ENCODE results near the gene DDHD1. TPM values are rescaled to one million over a fixed set of nuclear protein-coding genes. Genes with fewer than 3 reads are reported as not detected.

Gene DDHD1
- total RNA-seq, 1 experiment from 2014 or later: 15.7 TPM

DNA sequence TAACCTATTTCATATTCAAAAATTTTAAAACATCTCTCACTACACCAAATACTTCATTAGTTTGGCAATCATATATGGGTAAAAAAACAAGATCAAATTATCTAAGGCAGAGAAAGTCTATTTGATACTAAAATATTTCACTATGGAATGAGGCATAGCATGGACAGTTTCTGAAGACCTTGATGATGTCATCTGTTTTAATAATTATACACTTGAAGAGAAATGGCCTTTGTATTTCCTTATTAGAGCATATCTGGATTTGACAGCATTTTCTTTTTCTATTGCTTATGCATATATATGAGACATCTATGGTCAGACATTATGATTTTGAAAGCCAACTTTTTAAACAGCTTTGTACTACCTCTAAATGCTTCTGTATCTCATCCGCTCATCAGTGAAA is 88.6 kb downstream of the DDHD1 start:
- WGBS (ENCODE audit: extremely low coverage, insufficient read length, low lambda C conversion rate): no CpG with 5 or more reads among the region's 1 CpG
- H3K79me1 ChIP-seq (ENCODE audit: insufficient read depth, low read depth, low read length, poor library complexity, severe bottlenecking): no peaks in the 10 kb centered on the region
- peaks cover 6 to 10% of the 10 kb centered on the region in 2 experiments for H3K4me1 Mint-ChIP-seq

More for the DNA sequence above, 88.6 kb downstream of the DDHD1 start:
- H3K27me3 ChIP-seq (ENCODE audit: insufficient read depth, low read length): no peaks in the 10 kb centered on the region
- no peaks in the 10 kb centered on the region for H3K9me3 Mint-ChIP-seq
- no peak for DNase-seq
- H3K23ac ChIP-seq (ENCODE audit: insufficient read length, low read depth, low read length): no peak overlapping the region
- no peaks in the 10 kb centered on the region for H3K27me3 Mint-ChIP-seq (ENCODE audit: low read depth)
- no peak overlapping the region for H3K27ac Mint-ChIP-seq
- no peak overlapping the region for H2BK20ac ChIP-seq (ENCODE audit: low read depth, low read length, poor library complexity, severe bottlenecking)
- no peak overlapping the region for H3K4me2 ChIP-seq (ENCODE audit: insufficient read depth, insufficient read length, low read length)
- H2BK15ac ChIP-seq (ENCODE audit: low read depth, low read length): no peak overlapping the region
- no peak overlapping the region for H3T11ph ChIP-seq (ENCODE audit: low read length)
- peaks cover 5 to 7% (median 6%) of the 10 kb centered on the region in 3 experiments; a peak in 5 of 7 replicates for H3K36me3 Mint-ChIP-seq (ENCODE audit: insufficient read depth in 1 of 3, low read depth in 3 of 3)
- H2BK5ac ChIP-seq (ENCODE audit: insufficient read length, low read length): no peak overlapping the region
- no peak overlapping the region for H2AK5ac ChIP-seq (ENCODE audit: insufficient read length, low read length)
- no peak overlapping the region for H3K14ac ChIP-seq (ENCODE audit: insufficient read depth, low read length)
- H3K56ac ChIP-seq (ENCODE audit: insufficient read length, low read depth, low read length): no peak overlapping the region
- no peak overlapping the region for H4K91ac ChIP-seq (ENCODE audit: insufficient read length, low read depth, low read length)
- no peak overlapping the region for H4K8ac ChIP-seq (replicated peaks; ENCODE audit: insufficient read length, low read depth, low read length)
- no peak overlapping the region for H3K9ac ChIP-seq (ENCODE audit: extremely low read depth, insufficient read length, low read length)
- no peaks in the 10 kb centered on the region for H3K9me3 ChIP-seq (ENCODE audit: control insufficient read depth, low read depth, low read length)
- H3K23me2 ChIP-seq (ENCODE audit: insufficient read length, low read depth, low read length, poor library complexity, severe bottlenecking): no peaks in the 10 kb centered on the region
- no peak overlapping the region for H3K4ac ChIP-seq (ENCODE audit: low read depth, low read length)
- H3K79me2 ChIP-seq (ENCODE audit: insufficient read depth, low read length): no peaks in the 10 kb centered on the region
- H2AFZ ChIP-seq (ENCODE audit: low read length): no peak overlapping the region
- H2BK12ac ChIP-seq (ENCODE audit: insufficient read length, low read depth, low read length): no peak overlapping the region
- H4K5ac ChIP-seq (ENCODE audit: insufficient read length, low read depth, low read length): no peak overlapping the region
- no peak overlapping the region for H3K27ac ChIP-seq (ENCODE audit: insufficient read length, low read depth, low read length)
- H2BK120ac ChIP-seq (ENCODE audit: low read depth, low read length, poor library complexity, severe bottlenecking): no peak overlapping the region
- no peaks in the 10 kb centered on the region for H3K4me1 ChIP-seq (ENCODE audit: insufficient read depth, low read length)
- TF ChIP-seq, protein P1, sequence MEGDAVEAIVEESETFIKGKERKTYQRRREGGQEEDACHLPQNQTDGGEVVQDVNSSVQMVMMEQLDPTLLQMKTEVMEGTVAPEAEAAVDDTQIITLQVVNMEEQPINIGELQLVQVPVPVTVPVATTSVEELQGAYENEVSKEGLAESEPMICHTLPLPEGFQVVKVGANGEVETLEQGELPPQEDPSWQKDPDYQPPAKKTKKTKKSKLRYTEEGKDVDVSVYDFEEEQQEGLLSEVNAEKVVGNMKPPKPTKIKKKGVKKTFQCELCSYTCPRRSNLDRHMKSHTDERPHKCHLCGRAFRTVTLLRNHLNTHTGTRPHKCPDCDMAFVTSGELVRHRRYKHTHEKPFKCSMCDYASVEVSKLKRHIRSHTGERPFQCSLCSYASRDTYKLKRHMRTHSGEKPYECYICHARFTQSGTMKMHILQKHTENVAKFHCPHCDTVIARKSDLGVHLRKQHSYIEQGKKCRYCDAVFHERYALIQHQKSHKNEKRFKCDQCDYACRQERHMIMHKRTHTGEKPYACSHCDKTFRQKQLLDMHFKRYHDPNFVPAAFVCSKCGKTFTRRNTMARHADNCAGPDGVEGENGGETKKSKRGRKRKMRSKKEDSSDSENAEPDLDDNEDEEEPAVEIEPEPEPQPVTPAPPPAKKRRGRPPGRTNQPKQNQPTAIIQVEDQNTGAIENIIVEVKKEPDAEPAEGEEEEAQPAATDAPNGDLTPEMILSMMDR (conservative IDR thresholded peaks at IDR 0.05): no peak
- H3K18ac ChIP-seq (ENCODE audit: insufficient read length, low read depth, low read length): no peak overlapping the region
- no peak overlapping the region for H3K4me3 Mint-ChIP-seq
- H4K20me1 ChIP-seq (ENCODE audit: control insufficient read depth, insufficient read depth, insufficient read length): no peaks in the 10 kb centered on the region
